ENCODE measurements around the gene GADD45GIP1. TPM values are rescaled to one million over a fixed set of nuclear protein-coding genes. Genes with fewer than 3 reads are reported as not detected.

The GADD45GIP1 gene
- total RNA-seq, 2 experiments from 2014 or later = 12.1 to 12.8 TPM

DNA sequence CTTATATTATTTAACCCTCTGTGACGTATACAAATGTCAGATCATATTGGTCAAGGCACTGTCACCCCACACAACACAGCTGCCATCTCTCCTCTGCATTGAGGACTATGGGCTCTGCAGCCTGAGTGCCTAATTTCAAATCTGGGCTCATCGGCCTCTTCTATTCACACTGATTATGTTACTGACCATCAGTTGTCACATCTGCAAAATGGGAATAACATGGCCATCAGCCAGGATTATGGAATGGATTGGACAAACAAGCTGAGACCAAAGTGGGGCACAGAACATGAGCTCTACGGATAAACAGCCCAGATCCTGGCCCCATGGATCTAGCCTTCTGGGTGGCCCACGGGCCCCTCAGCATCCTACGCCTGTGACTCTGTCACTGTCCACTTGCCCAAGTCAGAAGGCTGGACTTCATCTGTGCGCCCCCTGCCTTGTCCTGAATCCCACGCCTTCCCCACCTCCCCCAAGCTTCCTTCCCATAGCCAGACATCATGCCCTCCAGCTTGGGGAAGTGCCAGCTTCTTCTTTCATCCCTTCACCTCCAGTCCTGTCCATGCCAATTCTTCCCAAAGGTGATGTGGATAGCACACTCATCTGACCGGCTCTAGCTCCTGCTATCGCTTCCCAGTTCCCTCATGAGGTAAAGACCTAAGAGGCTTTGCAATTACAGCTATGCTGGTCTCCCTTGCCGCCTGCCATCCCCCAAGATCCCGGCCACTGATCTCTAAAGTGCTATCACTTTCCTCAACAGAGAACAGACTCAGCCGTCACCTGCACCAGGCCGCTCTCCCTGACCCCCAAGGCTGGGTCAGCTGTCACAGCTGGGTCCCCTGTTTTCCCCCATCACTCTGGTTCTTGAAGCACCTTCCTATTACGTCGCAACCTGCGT, 24.4 kb downstream of the GADD45GIP1 start:
- DNase-seq = no peak
- Mint-ChIP-seq H3K4me1 (ENCODE audit: low read depth) (peaks cover 35% of the 10 kb centered on the region), H3K36me3 (ENCODE audit: low read depth) (peaks cover 51% of the 10 kb centered on the region), H3K27me3 (no peaks in the 10 kb centered on the region), H3K9me3 (no peaks in the 10 kb centered on the region), H3K4me3 (peak overlapping the region; percentile 98), H3K27ac (peak overlapping the region; percentile 79)
- Histone ChIP-seq H3K27me3 (ENCODE audit: control insufficient read depth in 1 of 2, insufficient read depth in 2 of 2, low read length in 2 of 2) (no peaks in the 10 kb centered on the region), H3K4me1 (ENCODE audit: insufficient read depth, low read length) (peaks cover 41% of the 10 kb centered on the region), H3K27ac (ENCODE audit: low read depth in 1 of 2, low read length in 2 of 2) (no peak overlapping the region), H3K4me3 (ENCODE audit: low read length) (peak overlapping the region; percentile 82), H3K9me3 (ENCODE audit: control insufficient read depth in 1 of 2, insufficient read depth in 1 of 2, low read length in 2 of 2) (no peaks in the 10 kb centered on the region), H3K36me3 (ENCODE audit: insufficient read depth, low read length) (peaks cover 33% of the 10 kb centered on the region)
- POLR2A ChIA-PET = interaction anchor here (1.3 to 3.2 kb wide), 8 partner anchors 13 to 167 kb away, joined by 4 to 26 read pairs (median 7); partner anchors contain the start of genes GCDH and SYCE2
- CTCF ChIA-PET = interaction anchor here (2.1 kb wide), 2 partner anchors 33 to 48 kb away, joined by 8 read pairs; no protein-coding TSS in a partner anchor
- intact Hi-C loops (cut with DNase I, micrococcal nuclease) = loop anchor here (1.0 to 10.0 kb wide), 5 partner anchors 13 to 198 kb away; partner anchors contain the start of genes GCDH (in 1 of the 2), GET3 (in 1 of the 2), PRDX2 (in 1 of the 2) and RNASEH2A (in 1 of the 2)
- ATAC-seq (ENCODE audit: poor library complexity) = no peak
- TF ChIP-seq, protein P1, sequence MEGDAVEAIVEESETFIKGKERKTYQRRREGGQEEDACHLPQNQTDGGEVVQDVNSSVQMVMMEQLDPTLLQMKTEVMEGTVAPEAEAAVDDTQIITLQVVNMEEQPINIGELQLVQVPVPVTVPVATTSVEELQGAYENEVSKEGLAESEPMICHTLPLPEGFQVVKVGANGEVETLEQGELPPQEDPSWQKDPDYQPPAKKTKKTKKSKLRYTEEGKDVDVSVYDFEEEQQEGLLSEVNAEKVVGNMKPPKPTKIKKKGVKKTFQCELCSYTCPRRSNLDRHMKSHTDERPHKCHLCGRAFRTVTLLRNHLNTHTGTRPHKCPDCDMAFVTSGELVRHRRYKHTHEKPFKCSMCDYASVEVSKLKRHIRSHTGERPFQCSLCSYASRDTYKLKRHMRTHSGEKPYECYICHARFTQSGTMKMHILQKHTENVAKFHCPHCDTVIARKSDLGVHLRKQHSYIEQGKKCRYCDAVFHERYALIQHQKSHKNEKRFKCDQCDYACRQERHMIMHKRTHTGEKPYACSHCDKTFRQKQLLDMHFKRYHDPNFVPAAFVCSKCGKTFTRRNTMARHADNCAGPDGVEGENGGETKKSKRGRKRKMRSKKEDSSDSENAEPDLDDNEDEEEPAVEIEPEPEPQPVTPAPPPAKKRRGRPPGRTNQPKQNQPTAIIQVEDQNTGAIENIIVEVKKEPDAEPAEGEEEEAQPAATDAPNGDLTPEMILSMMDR (IDR thresholded peaks at IDR 0.05) = no peak

DNA sequence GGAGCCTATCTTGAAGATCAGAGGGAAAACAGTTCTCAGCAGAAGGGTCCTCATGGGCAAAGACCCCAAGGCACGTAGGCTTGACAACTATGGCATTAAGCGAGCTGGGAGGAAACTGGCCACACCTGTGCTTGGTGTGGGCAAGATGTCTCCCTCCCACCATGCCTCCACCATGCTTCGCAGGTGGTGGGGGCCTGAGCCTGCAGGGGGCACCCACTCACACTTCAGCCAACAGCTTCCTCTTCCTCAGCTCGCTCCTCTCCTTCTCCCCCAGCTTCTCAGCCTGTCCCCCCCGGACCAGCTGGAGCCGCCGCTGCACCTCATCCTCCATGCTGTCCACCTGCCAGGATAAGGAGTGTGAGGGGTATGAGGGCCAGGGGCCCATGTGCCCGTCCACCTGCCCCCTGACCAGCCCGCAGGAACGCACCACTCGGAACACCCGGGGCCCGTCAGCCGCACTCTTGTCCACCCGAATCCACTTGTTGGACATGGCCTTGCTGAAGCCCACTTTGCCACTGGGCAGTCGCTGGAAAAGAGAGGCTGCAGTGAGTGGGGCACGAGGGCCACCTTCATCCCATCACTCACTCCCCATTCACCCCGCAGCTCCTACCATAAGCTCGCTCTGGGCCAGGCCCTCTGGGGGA, 26.9 kb downstream of the GADD45GIP1 start:
- intact Hi-C loops (cut with DNase I, micrococcal nuclease) = loop anchor here (10.0 kb wide), 3 partner anchors 125 to 195 kb away; partner anchors contain the start of genes GET3 (in 1 of the 2), PRDX2 (in 1 of the 2), RNASEH2A (in 1 of the 2) and THSD8 (in 1 of the 2)
- Histone ChIP-seq H3K27ac (ENCODE audit: low read depth in 1 of 2, low read length in 2 of 2) (no peak overlapping the region), H3K27me3 (ENCODE audit: control insufficient read depth in 1 of 2, insufficient read depth in 2 of 2, low read length in 2 of 2) (no peaks in the 10 kb centered on the region), H3K4me1 (ENCODE audit: insufficient read depth, low read length) (peaks cover 25% of the 10 kb centered on the region), H3K36me3 (ENCODE audit: insufficient read depth, low read length) (peaks cover 54% of the 10 kb centered on the region), H3K9me3 (ENCODE audit: control insufficient read depth in 1 of 2, insufficient read depth in 1 of 2, low read length in 2 of 2) (no peaks in the 10 kb centered on the region), H3K4me3 (ENCODE audit: low read length) (no peak overlapping the region)
- CTCF ChIA-PET = interaction anchor here (1.3 kb wide), 1 partner anchor 48 kb away, joined by 3 read pairs; no protein-coding TSS in a partner anchor
- H3K36me3 Mint-ChIP-seq (ENCODE audit: low read depth) = peaks cover 69% of the 10 kb centered on the region
- no peak for DNase-seq
- TF ChIP-seq, protein P1 (IDR thresholded peaks at IDR 0.05) = no peak
- POLR2A ChIA-PET = interaction anchor here (0.5 to 0.9 kb wide), 2 partner anchors 38 to 39 kb away, joined by 3 to 4 read pairs; partner anchors contain the start of gene GCDH
- no peak overlapping the region for H3K4me3 Mint-ChIP-seq
- peaks cover 24% of the 10 kb centered on the region for H3K4me1 Mint-ChIP-seq (ENCODE audit: low read depth)
- no peak for ATAC-seq (ENCODE audit: poor library complexity)
- no peaks in the 10 kb centered on the region for H3K9me3 Mint-ChIP-seq
- no peak overlapping the region for H3K27ac Mint-ChIP-seq
- H3K27me3 Mint-ChIP-seq = no peaks in the 10 kb centered on the region

DNA sequence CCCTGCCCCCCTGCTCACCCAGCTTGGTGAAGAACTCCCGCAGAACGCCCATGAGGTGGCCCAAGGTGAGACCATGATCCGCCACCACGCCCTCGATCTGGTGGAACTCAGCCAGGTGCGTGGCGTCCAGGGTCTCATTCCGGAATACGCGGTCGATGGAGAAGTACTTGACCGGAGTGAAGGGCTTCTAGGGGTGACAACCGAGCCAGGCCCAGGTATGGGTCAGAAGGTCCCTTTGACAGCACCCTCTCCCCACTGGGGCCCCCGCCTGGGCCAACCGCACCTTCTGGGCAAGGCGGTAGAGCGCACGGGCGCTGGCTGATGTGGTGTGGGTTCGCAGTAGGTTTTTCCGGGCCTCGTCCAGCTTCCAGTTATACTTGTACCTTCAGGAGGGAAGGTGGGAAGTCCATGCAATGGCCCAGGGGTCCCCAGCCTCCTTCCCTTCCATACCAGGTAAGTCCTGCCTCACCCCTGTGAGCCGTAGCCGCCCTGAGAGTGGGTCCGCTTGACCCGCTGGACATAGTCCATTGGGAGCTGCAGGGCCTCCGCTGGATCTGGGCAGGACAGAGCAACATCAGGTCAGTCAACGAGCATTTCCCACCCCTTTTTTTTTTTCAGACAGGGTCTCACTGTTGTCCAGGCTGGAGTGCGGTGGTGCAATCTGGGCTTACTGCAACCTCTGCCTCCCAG, 32.3 kb downstream of the GADD45GIP1 start:
- H3K27ac Mint-ChIP-seq = no peak overlapping the region
- peaks cover 65% of the 10 kb centered on the region for H3K36me3 Mint-ChIP-seq (ENCODE audit: low read depth)
- intact Hi-C loops (cut with DNase I, micrococcal nuclease) = no loop called here
- ChIA-PET CTCF (no interaction called here), POLR2A (no interaction called here)
- no peak for DNase-seq
- Histone ChIP-seq H3K27me3 (ENCODE audit: control insufficient read depth in 1 of 2, insufficient read depth in 2 of 2, low read length in 2 of 2) (no peaks in the 10 kb centered on the region), H3K4me1 (ENCODE audit: insufficient read depth, low read length) (peaks cover 1% of the 10 kb centered on the region), H3K36me3 (ENCODE audit: insufficient read depth, low read length) (peaks cover 66% of the 10 kb centered on the region), H3K4me3 (ENCODE audit: low read length) (no peak overlapping the region), H3K9me3 (ENCODE audit: control insufficient read depth in 1 of 2, insufficient read depth in 1 of 2, low read length in 2 of 2) (no peaks in the 10 kb centered on the region), H3K27ac (ENCODE audit: low read depth in 1 of 2, low read length in 2 of 2) (no peak overlapping the region)
- no peaks in the 10 kb centered on the region for H3K27me3 Mint-ChIP-seq
- TF ChIP-seq, protein P1 (IDR thresholded peaks at IDR 0.05) = no peak
- peaks cover 3% of the 10 kb centered on the region for H3K4me1 Mint-ChIP-seq (ENCODE audit: low read depth)
- no peak overlapping the region for H3K4me3 Mint-ChIP-seq
- ATAC-seq (ENCODE audit: poor library complexity) = no peak
- no peaks in the 10 kb centered on the region for H3K9me3 Mint-ChIP-seq

Data from CD4-positive, alpha-beta T cell (primary cell).